Fibroblast of lung (primary cell): ENCODE results near the gene CAMTA1. TPM values are rescaled to one million over a fixed set of nuclear protein-coding genes. Genes with fewer than 3 reads are reported as not detected.
A peak's percentile ranks its signal among the peaks of the same experiment; 100 is the strongest.
"Not testable (repeated sequence)": the region's sequence is repeated elsewhere in the genome, so short reads cannot be mapped to it uniquely, and the experiment has no call there.

Experiments used
- DNase-seq, 2 donors: peaks; one replicate each; pipeline versions ENCODE4 v3.0.0 to v3.0.0-alpha.2; 2010; ENCODE audit warnings: low read depth in 2 of 2
- H2AFZ ChIP-seq: 2 replicates; pipeline ENCODE4 v1.5.1; 2012; ENCODE audit warnings: low read length, control low read depth, inconsistent platforms
- H3K27ac ChIP-seq: 2 replicates; pipeline ENCODE4 v1.5.1; 2011; ENCODE audit warnings: low read length, control low read depth; ENCODE audit not compliant: insufficient read depth
- H3K27me3 ChIP-seq: 2 replicates; pipeline ENCODE4 v1.5.1; 2011; ENCODE audit warnings: mild to moderate bottlenecking, low read length; ENCODE audit not compliant: control insufficient read depth, insufficient read depth
- H3K36me3 ChIP-seq: 2 replicates; pipeline ENCODE4 v1.5.1; 2011; ENCODE audit warnings: low read length; ENCODE audit not compliant: control insufficient read depth, insufficient read depth
- H3K4me1 ChIP-seq: 2 replicates; pipeline ENCODE4 v1.5.1; 2011; ENCODE audit warnings: low read length; ENCODE audit not compliant: control insufficient read depth, insufficient read depth; ENCODE audit errors: extremely low read depth
- H3K4me2 ChIP-seq: 2 replicates; pipeline ENCODE4 v1.5.1; 2011; ENCODE audit warnings: low read length, control low read depth; ENCODE audit not compliant: insufficient read depth; ENCODE audit errors: extremely low read depth
- H3K4me3 ChIP-seq, 4 experiments: fragments of 200-600 bp in 1 of 4; sonication (generic) in 1 of 4; replicated peaks in 1 of 4; 2 replicates each; pipeline ENCODE4 v1.5.1; 2011 to 2016; ENCODE audit warnings: low read length in 4 of 4, low read depth in 3 of 4, mild to moderate bottlenecking in 3 of 4, control low read depth in 2 of 4, inconsistent platforms in 1 of 4, mixed read lengths in 1 of 4; ENCODE audit not compliant: insufficient read depth in 1 of 4; ENCODE audit errors: control extremely low read depth in 1 of 4
- H3K79me2 ChIP-seq: 2 replicates; pipeline ENCODE4 v1.5.1; 2012; ENCODE audit warnings: mild to moderate bottlenecking, low read length, inconsistent platforms; ENCODE audit not compliant: control insufficient read depth, insufficient read depth
- H3K9ac ChIP-seq: 2 replicates; pipeline ENCODE4 v1.5.1; 2011; ENCODE audit warnings: mild to moderate bottlenecking, low read length, control low read depth; ENCODE audit not compliant: insufficient read depth
- H3K9me3 ChIP-seq: 2 replicates; pipeline ENCODE4 v1.5.1; 2012; ENCODE audit warnings: low read depth, low read length; ENCODE audit not compliant: control insufficient read depth, insufficient read depth
- H4K20me1 ChIP-seq: 2 replicates; pipeline ENCODE4 v1.5.1; 2011; ENCODE audit warnings: low read length; ENCODE audit not compliant: control insufficient read depth, insufficient read depth; ENCODE audit errors: extremely low read depth
- EZH2 ChIP-seq: IDR thresholded peaks from 2 replicates; pipeline ENCODE4 v1.5.1; 2012; ENCODE audit warnings: low read length, control low read depth, mild to moderate bottlenecking; ENCODE audit errors: missing control alignments
- polyA plus RNA-seq, 2 donors: library from polyadenylated mRNA; depleted of rRNA in 1 of 2; stranded (reverse) in 1 of 2; unstranded in 1 of 2; fragments of >200 nt; gene quantifications; 2 replicates each; pipeline ENCODE4 v1.2.1, GENCODE V29; 2011 to 2012; ENCODE audit warnings: missing spikeins in 1 of 2
- total RNA-seq: library from RNA; depleted of rRNA; stranded (reverse); fragments of >200 nt; gene quantifications from 2 replicates; pipeline ENCODE4 v1.2.1, GENCODE V29; 2014
- TF ChIP-seq, protein P1 (sequence below), 2 donors: IDR thresholded peaks in 1 of 2; conservative IDR thresholded peaks in 1 of 2; 1 replicate in 1 of 2; 2 replicates in 1 of 2; pipeline ENCODE4 v1.5.1; 2011 to 2012; ENCODE audit warnings: low read length in 2 of 2, control low read depth in 1 of 2, inconsistent platforms in 1 of 2, low read depth in 1 of 2, mild to moderate bottlenecking in 1 of 2

CAMTA1 gene
- total and polyA plus RNA-seq, 2 donors (not counting 1 experiment from before 2014, with no cell fraction given) = 47.6 to 86.0 TPM

- no peak for DNase-seq
- Histone ChIP-seq H3K36me3 (no peaks in the 10 kb centered on the region), H3K79me2 (no peaks in the 10 kb centered on the region), H3K4me1 (no peaks in the 10 kb centered on the region), H4K20me1 (no peaks in the 10 kb centered on the region), H3K9me3 (no peaks in the 10 kb centered on the region), H3K27ac (no peak overlapping the region), H3K27me3 (peaks cover 3% of the 10 kb centered on the region), H3K4me2 (no peak overlapping the region), H2AFZ (no peak overlapping the region), H3K9ac (no peak overlapping the region), H3K4me3 (no peak overlapping the region)
- no peak for TF ChIP-seq EZH2
- TF ChIP-seq, protein P1, sequence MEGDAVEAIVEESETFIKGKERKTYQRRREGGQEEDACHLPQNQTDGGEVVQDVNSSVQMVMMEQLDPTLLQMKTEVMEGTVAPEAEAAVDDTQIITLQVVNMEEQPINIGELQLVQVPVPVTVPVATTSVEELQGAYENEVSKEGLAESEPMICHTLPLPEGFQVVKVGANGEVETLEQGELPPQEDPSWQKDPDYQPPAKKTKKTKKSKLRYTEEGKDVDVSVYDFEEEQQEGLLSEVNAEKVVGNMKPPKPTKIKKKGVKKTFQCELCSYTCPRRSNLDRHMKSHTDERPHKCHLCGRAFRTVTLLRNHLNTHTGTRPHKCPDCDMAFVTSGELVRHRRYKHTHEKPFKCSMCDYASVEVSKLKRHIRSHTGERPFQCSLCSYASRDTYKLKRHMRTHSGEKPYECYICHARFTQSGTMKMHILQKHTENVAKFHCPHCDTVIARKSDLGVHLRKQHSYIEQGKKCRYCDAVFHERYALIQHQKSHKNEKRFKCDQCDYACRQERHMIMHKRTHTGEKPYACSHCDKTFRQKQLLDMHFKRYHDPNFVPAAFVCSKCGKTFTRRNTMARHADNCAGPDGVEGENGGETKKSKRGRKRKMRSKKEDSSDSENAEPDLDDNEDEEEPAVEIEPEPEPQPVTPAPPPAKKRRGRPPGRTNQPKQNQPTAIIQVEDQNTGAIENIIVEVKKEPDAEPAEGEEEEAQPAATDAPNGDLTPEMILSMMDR (conservative IDR thresholded peaks at IDR 0.05 in 1 of 2, IDR thresholded peaks at IDR 0.05 in 1 of 2; ENCODE audit: low read depth in 1 of 2, low read length in 2 of 2) = no peak
Measured at GRCh38 chr1:6917067-6917466, 131.8 kb downstream of the CAMTA1 start.

GRCh38 chr1:6918186-6918924, 133.1 kb downstream of the CAMTA1 start:
- Histone ChIP-seq H3K4me1 (no peaks in the 10 kb centered on the region), H3K9ac (no peak overlapping the region), H3K36me3 (no peaks in the 10 kb centered on the region), H3K79me2 (no peaks in the 10 kb centered on the region), H2AFZ (no peak overlapping the region), H3K4me2 (no peak overlapping the region), H3K27me3 (no peaks in the 10 kb centered on the region), H3K9me3 (no peaks in the 10 kb centered on the region), H3K27ac (no peak overlapping the region), H4K20me1 (no peaks in the 10 kb centered on the region), H3K4me3 (no peak overlapping the region)
- TF ChIP-seq, protein P1 (conservative IDR thresholded peaks at IDR 0.05 in 1 of 2, IDR thresholded peaks at IDR 0.05 in 1 of 2; ENCODE audit: low read depth in 1 of 2, low read length in 2 of 2) = no peak
- no peak for TF ChIP-seq EZH2
- peak in 1 of 2 donors; percentile 74 for DNase-seq

- Histone ChIP-seq H3K9ac (no peak overlapping the region), H3K79me2 (no peaks in the 10 kb centered on the region), H2AFZ (no peak overlapping the region), H3K9me3 (no peaks in the 10 kb centered on the region), H3K4me2 (no peak overlapping the region), H3K36me3 (no peaks in the 10 kb centered on the region), H3K4me1 (no peaks in the 10 kb centered on the region), H3K4me3 (no peak overlapping the region), H4K20me1 (no peaks in the 10 kb centered on the region), H3K27me3 (no peaks in the 10 kb centered on the region), H3K27ac (no peak overlapping the region)
- TF ChIP-seq EZH2 = no peak
- TF ChIP-seq, protein P1 (conservative IDR thresholded peaks at IDR 0.05 in 1 of 2, IDR thresholded peaks at IDR 0.05 in 1 of 2; ENCODE audit: low read depth in 1 of 2, low read length in 2 of 2) = no peak
- no peak for DNase-seq
Measured at GRCh38 chr1:6918925-6919511, 133.8 kb downstream of the CAMTA1 start.

DNA sequence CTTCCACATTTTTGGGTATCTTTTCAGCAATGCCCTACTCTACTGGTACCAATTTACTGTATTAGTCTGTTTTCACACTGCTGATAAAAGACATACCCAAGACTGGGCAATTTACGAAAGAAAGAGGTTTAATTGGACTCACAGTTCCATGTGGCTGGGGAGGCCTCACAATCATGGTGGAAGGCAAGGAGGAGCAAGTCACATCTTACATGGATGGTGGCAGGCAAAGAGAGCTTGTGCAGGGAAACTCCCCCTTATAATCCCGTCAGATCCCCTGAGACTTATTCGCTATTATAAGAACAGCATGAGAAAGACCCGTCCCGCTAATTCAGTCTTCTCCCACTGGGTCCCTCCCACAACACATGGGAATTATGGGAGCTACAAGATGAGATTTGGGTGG, 136.3 kb downstream of the CAMTA1 start:
- not testable (repeated sequence) for H3K9ac ChIP-seq, H3K9me3 ChIP-seq, H3K4me1 ChIP-seq, H3K27ac ChIP-seq, H3K79me2 ChIP-seq, H2AFZ ChIP-seq, H3K27me3 ChIP-seq, H4K20me1 ChIP-seq, H3K36me3 ChIP-seq, DNase-seq, H3K4me2 ChIP-seq, H3K4me3 ChIP-seq
